Stomach (tissue), 4 donors: ENCODE results near the gene FNBP1.

Experiments
- CTCF ChIP-seq, 7 experiments: fragments of 450-650 bp in 4 of 7; fragments of 200-600 bp in 3 of 7; sonication (generic) in 3 of 7; IDR thresholded peaks; one replicate each; pipeline ENCODE4 v1.5.1; 2016 to 2019; ENCODE audit warnings: antibody characterized with exemption in 7 of 7, control low read depth in 2 of 7, mild to moderate bottlenecking in 1 of 7
- POLR2AphosphoS5 ChIP-seq, 3 donors: sonication (generic); formaldehyde crosslinking; IDR thresholded peaks; one replicate each; pipeline ENCODE4 v1.6.1; 2016; ENCODE audit warnings: antibody characterized with exemption in 3 of 3

- TF ChIP-seq CTCF (IDR thresholded peaks at IDR 0.05) (no peak), POLR2AphosphoS5 (IDR thresholded peaks at IDR 0.05) (no peak)
These were observed 128.9 kb downstream of the FNBP1 start for GRCh38 chr9:129914051-129914450.
